Measurements from ENCODE around the gene HYAL2.
A peak's percentile ranks its signal among the peaks of the same experiment; 100 is the strongest.
"Not testable (repeated sequence)": the region's sequence is repeated elsewhere in the genome, so short reads cannot be mapped to it uniquely, and the experiment has no call there.

The HYAL2 gene

DNA sequence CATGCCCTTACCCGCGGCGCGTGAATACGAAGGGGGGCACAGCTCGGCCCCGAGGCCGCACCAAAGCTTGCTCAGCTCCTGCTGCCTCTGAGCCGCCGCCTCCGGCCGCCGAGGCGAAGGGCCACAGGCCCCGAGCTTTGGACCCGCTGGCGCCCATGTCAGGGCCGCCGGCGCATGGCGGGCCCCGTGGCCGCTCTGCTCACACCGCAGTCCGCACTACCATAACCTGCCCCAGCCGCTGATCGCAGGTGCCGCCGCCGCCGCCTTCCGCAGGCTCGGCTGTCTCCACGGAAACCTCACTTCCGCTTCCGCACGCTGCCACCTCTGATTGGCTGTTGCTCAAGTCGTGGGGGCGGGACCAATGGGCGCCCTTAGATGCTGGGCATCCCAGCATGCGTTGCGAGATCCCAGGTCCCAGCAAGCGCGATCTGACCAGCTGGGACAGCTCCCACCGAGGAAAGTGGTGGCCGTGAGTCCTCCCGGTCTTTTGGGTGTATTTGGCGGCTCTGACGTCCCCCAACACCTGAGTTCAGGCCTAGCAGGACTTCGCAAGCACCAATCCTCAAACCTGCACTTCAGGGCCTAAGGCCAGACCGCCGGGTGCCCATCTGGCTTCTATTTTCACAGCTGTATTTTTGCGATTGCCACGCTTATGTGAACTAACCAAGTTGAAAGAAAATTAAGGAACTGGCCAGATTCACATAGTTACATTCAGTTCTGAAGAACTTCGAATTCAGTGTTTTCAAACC lies 5.6 kb upstream of the HYAL2 start, which contains the start of gene TUSC2:
TSS of gene TUSC2 (minus strand) at position 281 of the 749 bp plus-strand sequence. CDS start at position 157, 124 bp downstream.
- DNase-seq: peak; percentile 84

DNA sequence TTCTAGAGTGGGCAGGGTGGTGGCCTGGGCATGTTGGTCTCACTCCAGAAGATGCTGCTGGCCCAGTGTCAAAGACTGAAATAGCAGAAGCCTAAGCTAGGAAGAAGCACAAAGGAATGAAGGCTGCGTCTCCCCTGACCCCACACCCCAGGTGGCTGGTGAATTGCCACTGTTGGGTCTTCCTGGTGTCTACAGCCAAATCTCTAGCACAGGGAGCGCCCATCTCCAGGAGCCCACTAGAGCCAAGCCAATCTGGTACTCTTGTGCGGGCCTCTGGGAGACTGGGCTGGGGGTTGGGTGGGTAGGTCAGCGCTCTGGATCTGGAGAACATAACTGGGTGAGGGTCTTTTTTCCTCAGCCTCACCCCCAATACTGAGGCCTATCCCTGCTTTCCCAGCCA lies 4.6 kb upstream of the HYAL2 start:
- no peak for DNase-seq

DNA sequence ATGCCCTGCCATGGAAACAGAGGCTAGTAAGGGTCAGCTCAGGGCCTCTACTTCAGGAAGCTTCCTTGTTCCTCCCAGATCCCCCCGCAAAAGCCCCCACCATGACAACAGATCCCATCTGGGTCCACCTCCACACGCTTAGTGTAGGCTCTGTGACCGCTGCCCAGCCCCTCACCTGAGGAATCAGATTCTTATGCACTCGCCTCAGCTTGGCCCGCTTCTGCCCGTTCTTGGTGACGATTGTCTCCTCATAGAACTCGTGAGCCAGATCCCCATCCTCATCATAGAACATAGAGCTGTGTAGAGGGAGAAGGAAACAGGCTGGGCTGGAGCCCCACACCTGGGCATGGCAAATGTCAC lies 3.6 kb upstream of the HYAL2 start:
- DNase-seq: no peak

DNA sequence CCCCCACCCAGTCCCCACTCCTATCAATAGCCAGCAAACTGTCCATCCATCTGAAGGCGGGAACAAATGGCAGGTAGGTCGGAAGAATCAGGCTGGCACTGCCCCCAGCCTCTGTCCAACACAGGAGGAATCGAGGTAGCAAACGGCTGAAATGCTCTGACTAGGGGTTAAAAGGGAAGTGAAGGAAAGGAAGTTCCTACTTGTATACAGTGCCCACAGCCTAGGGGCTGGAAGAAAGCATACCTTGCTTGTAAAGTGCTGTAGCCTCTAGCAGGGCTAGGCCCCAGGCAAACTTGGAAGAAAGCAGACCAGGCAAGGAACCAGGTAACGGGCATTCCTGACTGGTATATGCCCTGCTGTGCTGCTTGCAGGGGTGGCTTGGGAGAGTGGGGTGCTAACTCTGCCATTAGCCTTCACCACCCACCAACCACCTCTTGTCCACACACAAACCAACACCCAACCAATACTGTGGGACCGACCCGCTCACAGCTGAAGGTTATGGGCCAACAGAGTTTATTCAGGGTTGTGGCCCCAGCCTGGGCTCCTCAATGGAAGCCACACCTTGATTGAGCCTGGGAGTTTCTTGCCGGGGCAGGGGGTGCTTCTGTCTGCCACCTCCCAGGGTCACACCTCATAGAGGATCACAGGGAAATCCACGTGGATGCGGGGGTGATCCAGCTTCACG lies 3.1 kb upstream of the HYAL2 start:
- no peak for DNase-seq

DNA sequence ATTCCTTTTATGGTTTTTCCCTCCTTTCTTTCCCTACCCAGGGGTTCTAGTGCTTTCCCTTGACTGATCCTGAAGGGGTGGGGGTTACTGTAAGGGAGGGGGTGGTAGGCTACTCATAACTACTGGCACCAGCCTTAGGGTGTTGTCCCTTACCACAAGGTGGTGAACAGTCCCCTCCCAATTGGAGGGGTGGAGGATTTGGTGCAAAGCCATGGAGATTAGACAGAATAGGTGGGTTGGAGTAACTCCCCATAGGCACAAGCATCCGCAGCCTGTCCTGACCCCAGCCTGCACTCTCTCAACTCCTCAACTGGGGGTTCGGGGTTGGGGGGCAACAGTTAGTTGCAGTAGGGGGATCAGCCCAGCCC lies 2.6 kb upstream of the HYAL2 start:
- DNase-seq: no peak

DNA sequence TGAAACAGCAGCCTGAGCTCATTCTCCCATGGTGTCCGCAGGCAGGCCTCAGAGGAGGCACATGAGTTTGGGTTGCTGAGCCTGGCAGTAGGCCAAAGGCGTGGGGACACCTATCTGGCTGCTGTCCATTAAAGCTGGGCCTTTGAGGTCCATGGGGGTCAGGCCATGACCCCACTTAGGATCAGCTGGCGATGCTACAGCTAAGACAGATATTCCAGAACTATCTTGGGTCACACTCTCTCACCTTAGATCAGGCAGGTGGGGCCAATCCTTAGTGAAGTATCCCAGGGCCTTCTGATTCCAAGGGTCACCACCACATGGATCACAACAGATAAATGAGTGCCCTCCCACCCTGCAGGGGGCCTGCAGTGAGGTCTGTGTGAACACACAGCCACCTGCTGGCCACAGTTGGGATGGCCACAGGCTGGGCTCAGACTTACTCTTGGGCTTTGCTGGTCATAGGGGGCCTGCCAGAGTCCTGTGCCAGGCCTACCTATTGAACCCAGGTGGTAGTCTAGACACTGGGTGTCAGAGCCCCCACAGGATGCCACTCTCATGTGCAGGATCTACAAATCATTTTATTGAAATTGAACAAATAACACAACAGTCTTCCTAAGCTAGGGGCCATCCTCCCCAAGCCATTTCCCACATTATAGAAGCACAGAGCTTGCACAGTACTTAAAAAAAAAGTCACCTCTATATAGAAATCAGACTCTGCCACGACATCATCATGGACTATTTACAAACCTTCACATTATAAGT lies 2.0 kb upstream of the HYAL2 start:
- no peak for DNase-seq

DNA sequence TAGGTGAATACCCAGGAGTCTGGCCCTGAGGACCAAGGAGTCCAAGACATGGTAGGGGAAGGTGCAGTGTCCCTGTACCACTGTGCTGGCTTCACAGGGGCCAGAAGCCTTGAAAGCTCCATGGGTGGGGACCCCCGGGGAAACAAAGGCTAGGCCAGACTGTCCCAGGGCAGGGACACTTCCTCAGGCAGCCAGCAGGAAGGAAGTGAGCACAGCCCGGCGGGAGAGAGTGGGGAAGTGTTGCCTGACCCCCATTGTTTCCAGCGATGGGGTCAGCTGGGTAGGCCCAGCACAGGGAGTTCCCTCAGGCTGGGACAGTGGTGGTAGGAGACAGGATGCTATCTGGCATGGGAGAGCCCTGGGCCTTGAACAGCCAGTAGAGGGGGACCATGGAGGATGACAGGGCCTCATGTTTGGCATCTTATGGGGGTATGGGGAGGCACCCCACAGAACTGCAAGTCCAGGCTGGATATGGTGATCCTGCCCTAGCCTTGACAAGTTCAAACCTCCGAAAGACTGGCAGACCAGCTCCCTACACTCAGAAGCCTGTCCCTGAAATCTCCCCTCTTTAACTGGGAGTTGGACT lies 1.2 kb upstream of the HYAL2 start:
- no peak for DNase-seq

DNA sequence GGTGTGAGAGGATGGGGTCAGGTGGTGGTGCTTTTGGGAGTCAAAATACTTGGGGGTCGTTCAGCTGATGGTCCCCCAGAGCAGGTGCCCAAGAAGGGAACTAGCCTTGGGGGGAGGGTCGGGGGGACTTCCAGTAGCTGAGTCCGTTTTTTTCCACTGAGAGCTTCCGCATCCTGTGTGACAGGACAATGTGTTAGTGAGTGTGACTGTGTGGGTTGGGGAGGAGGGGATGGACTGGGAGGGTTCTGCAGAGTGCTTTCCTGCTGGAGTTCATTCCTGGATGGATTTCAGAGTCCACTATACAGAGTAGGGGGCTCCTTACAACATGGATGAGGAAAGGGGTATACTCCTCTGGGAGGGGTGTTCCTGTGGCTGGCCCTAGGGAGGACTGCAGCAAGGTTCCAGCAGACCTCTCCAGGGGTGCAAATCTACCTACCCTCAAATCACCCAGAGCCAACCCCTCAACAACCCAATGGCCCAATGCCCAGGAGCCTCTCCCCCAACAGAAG lies 601 bp upstream of the HYAL2 start:
- DNase-seq: no peak

DNA sequence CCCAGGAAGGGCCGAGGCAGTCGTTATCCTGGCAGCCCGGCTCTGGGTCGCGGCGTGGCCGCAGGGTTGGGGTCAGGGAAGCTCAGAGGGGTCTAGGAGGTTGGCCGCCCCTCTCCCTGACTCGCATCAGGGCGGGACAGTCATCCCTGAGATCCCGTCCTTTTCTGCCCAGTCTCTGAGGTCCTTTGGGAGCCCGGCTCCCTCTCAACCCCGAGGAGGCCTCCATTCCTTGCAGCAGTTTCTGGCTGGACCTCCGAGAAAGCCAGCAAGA lies 495 bp downstream of the HYAL2 start:
- DNase-seq: no peak

DNA sequence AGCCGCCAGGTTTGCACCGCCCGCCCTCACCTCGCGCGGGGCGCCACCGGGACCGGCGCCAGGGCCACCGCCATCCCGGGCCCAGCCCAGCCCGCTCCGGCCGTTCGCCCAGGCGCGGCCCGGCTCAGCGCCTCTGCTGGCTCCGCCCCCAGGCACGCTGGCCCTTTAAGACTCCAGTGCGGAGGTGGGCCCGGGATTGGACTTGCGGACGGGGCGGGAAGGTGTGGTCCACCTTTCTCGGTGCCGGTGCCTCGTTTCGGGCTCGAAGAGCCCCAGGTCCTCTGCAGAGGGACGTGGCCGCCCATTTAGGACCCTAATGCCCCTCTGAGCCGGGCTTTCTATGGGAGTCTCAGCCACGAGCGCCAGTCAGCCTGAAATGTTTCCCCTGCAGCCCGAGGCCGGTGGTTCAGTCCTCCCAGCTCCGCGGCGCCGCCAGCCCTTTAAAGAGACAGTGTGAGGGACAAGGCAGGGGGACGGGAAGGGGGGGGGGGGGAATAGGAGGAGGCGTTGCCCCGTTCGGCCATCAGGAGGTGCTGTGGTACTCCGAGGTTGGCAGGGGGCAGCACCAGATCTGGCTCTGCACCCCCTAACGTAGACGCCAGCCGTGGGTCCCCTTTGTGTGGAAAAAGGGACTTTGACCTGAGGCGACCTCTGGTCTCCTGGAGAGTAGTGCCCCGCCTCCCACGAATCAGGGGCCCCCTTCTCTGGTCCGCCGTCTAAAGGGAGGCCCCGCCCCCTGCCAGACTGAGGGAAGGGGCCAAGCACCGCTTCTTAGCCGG lies 1.0 kb downstream of the HYAL2 start:
- peak; percentile 73 for DNase-seq

DNA sequence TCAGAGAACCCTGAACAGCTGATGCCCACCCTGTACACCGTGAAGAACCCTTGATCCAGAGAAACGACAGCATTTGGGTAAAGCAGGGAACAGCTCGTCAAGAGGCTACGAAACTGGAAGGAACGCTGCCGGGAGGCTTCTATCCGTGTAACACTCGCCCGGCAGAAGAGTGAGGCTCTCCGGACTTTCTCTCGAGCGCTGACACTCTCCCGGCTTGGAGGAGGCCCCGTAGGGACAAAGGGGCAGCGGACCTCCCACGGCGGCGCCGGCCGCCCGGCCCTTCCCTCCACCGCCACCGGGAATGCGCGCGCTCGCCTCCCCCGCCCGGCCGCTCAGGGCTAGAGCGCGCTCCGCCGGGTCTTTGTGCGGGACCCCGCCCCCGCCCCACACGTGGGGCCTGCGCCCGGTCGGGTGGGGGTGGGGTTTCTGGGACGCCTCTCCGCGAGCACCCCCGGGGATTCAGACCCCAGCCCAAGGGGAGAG lies 1.7 kb downstream of the HYAL2 start:
- DNase-seq: peak; percentile 73

DNA sequence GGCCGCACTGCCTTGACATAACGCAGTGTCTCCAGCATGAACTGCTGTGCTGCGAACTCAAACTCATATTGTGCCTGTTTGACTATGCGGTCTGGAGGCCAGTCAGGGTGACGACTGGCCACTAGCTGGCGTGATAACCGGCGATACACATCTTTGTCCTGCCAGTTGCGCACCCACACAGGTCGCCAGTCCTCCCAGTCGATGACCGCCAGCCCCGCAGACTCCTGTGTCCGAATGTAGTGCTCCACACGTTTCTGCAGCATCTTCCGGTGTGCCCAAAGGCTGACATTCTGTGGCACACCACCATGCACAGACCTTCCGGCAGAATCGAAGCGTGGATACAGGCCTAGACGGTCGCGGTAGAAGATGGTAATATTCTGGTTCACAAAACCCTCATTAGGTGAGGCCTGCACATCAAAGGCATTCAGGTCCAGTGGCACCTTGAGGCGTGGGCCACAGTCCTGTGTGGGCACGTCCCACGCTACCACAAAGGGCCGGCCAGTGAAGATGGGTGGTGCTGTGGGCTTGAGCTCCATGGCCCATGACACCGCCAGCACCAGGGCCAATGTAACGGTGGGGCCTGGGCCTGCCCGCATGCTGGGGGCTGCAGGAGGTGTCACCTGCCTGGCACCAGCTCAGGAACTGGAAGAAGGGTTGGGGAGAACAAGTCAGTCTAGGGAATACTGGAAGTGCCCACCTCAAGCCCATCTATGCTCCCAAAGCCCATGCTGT lies 2.5 kb downstream of the HYAL2 start:
- DNase-seq: no peak

DNA sequence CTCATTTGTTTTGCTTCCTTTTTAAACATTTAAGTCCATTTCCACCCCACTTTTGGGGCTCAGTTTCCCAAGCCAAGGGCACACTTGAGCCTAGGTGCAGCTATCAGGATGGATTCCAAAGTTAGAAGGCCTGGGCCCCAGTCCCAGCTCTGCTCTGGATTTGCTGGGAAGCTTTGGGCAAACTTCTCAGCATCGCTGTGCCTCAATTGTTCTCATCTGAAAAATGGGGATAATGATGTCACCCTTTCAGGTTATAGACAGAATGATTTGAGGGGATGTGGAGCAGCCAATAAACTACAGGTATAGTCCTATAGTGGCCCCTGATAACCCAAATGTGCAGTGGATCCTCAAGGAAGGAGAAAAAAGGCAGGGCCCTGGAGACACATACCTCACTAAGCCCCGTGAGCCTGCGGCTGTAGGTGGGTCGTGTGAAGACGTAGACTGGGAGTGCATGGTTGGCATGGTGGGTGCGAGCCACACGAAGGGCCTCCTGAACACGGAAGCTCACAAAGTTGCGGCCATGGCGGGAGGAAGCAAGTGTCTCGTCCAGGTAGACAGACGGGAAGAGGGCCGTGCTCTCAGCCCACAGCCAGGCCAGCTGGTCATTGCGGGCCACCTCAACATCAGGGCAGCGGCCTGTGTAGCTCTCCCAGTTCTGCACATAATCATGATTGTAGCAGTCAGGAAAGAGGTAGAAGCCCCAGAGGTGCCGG lies 3.2 kb downstream of the HYAL2 start:
- no peak for DNase-seq

DNA sequence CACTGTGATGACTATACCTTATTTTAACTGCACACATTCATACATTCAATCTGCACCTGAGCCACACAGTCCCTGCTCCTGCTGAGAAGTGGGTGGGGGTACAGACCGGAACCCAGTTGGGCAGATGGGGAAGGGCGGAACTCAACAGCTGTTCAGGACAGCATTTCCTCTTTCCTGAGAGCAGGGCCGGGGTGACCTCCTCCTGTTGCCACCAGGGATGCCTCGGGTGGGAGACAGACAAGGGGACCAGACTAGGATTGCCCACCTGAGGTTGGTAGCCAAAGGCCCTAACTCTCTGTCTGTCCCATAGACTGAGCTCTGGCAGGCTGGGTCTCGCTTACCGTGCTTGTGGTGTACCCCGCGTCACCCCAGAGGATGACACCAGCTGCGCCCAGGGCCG lies 3.9 kb downstream of the HYAL2 start:
- DNase-seq: no peak

DNA sequence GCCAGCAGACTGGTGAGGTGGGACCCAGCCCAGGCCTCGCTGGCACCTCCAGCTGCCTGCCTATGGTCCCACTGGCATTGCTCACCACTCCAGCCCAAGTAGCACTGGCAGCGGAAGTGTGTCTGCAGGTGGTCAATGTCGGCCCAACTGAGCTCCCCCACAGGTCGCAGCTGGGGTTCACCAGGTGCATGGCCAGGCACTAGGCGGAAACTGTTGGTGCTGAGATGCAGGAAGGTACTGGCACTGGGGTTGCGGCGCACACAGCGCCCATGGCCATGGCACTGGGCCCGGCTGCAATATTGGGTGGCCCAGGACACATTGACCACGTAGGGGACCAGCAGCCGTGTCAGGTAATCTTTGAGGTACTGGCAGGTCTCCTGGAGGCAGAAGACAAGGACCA lies 4.4 kb downstream of the HYAL2 start:
- DNase-seq: no peak

DNA sequence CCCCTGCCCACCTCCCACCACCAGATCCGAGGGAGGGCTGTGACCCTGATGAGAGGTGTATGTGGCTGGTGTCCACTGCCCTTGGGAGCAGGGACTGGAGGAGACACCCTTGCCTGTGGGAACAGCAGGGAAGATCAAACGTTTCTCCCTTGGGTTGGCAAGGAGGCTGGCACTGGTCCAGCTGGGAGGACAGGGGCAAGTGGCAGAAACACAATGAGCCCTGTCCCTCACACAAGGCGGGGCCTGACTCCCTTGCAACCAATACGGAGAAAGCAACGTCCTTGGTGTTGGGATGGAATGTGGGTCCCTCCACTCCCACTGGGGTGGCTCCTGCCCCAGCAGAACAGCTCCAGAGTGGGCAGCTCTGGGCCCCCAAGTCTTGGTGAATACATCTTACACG lies 5.2 kb downstream of the HYAL2 start:
- no peak for DNase-seq

DNA sequence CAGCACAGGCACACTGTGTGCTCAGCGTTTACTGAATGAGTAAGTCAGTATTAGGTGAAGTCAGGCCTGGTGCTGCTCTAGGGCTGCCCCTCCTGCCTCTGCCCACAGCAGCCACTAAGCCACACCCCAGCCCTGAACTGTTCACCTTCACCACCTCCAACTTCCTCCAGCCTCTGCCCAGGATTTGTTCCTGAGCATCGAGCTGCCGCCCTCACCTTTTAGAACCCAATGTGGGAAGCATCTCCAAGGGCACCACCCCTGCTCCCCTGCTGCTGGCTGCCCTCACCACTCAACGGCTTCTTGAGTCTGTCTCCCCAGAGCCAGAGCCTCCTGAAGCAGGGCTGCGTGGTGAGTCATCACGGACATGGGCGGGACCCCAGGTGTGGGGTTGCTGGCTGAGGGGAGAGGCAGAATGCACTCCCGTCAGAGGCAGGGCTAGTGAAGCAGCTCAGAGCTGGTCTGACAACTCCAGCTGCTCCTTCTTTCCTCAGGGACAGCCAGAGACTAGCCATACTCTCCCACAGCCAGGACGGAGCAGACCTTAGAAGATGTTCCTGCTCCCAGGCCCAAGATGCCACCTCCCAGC lies 5.8 kb downstream of the HYAL2 start:
- no peak for DNase-seq

DNA sequence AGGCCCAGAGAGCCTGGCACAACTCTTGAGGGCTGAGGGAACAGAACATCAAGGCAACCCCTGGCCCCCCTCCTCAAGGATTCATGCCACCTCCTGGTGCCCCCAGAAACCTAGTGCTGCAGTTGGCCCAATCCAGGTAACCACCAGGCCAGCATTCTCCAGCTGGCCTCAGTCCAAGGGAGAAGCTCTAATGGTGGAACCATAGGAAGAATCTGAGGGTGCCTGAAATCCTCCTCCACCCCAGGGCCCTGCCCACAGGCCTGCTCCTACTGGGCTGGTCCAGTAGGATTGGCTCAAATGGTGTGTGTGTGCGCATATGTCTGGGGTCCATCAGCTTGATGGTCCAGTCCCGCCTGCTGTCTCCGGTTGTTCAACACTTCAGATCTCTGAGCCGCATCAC lies 7.7 kb downstream of the HYAL2 start:
- DNase-seq: no peak

DNA sequence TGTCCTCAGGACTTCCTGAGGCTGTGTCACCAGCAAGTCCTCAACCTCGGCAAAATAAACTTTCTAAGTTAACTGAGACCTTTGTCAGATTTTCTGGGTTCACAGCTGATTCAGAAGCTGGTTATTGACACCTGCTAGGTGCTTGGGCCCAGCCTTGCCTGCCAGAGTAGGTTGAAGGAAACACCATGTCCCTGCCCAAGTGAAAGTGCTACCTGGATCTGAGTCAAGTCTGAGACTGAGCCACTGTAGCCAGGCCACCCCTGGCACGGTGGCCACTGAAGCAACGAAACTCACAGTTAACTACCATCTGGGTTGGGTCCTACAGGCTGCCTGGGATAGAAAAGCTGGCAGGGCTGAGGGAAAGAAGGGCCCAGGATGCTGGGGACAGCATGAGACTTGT lies 8.2 kb downstream of the HYAL2 start:
- DNase-seq: no peak

DNA sequence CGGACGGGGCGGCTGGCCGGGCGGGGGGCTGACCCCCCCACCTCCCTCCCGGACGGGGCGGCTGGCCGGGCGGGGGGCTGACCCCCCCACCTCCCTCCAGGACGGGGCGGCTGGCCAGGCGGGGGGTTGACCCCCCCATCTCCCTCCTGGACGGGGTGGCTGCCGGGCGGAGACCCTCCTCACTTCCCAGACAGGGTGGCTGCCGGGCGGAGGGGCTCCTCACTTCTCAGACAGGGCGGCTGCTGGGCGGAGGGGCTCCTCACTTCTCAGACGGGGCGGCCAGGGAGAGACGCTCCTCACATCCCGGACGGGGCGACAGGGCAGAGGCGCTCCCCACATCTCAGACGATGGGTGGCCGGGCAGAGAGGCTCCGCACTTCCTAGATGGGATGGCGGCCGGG lies 10.5 kb downstream of the HYAL2 start:
- not testable (repeated sequence) for DNase-seq

DNA sequence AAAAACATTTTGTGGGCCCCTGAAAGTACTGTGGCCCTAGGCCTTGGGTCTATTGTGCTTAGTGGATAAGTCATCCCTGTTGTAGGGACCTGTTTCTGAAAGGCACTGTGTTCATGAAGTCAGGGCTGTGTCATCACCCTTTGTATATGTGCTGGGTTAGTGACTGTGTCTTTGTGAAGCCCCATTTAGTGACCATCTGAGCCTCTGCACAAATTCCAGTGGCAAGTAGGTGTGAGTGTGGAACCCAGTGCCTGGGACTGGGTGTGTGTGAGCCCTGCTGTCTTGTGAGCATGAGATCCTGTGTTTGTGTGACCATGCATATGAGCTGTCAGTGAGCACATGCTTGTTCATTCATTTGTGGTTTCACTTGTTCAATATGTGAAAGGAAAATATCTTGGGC lies 17.9 kb downstream of the HYAL2 start:
- no peak for DNase-seq
